Measurements from ENCODE around the gene PPFIA2.

The PPFIA2 gene

DNA sequence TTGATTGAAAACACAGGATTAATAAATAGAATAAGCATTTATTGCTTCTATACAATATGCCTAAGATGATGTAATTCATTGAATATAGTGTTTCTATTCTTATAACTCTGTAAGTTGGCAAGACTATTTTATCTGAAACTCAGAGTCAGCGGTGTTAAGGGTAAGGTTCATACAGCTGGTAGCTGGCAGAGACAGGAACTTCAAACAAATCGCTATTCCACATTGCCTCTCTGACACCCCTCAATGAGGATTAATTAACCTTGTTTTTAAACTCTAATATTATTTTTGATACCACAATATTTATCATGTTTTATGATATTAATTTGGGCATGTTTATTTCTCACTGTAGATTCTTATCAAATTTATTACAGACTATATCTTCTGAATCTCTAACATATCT, 357.9 kb downstream of the PPFIA2 start:
- 60% methylated on average over 1 of the region's 2 CpGs for WGBS
- no peak overlapping the region for H3K4ac ChIP-seq (ENCODE audit: low read depth in 1 of 2, low read length in 2 of 2)
- H3K14ac ChIP-seq (ENCODE audit: low read length in 2 of 2), result no peak overlapping the region
- no peak overlapping the region for H3K4me3 ChIP-seq (ENCODE audit: insufficient read depth in 1 of 2, low read depth in 1 of 2, low read length in 2 of 2)
- no peak overlapping the region for H2AFZ ChIP-seq (ENCODE audit: low read depth, low read length)
- H4K91ac ChIP-seq (ENCODE audit: low read length), result no peak overlapping the region
- no peak overlapping the region for H2BK12ac ChIP-seq (ENCODE audit: low read length in 2 of 2)
- H3K27me3 ChIP-seq (ENCODE audit: control insufficient read depth in 1 of 2, insufficient read depth in 1 of 2, low read length in 2 of 2), result no peaks in the 10 kb centered on the region
- no peak overlapping the region for H3K27ac ChIP-seq (ENCODE audit: low read length, poor library complexity, severe bottlenecking)
- H2AK5ac ChIP-seq (ENCODE audit: low read length, severe bottlenecking), result no peak overlapping the region
- no peak overlapping the region for H3K9ac ChIP-seq (ENCODE audit: low read length)
- H2BK120ac ChIP-seq (ENCODE audit: low read depth, low read length), result no peak overlapping the region
- H3K9me3 ChIP-seq (ENCODE audit: control insufficient read depth, low read length), result no peaks in the 10 kb centered on the region
- no peak for DNase-seq
- H2BK5ac ChIP-seq (ENCODE audit: low read depth, low read length, poor library complexity, severe bottlenecking), result no peak overlapping the region
- H4K8ac ChIP-seq (ENCODE audit: low read length), result no peak overlapping the region
- H2BK15ac ChIP-seq (ENCODE audit: low read depth, poor library complexity, severe bottlenecking), result no peak overlapping the region
- H3K23ac ChIP-seq (ENCODE audit: low read length in 2 of 2), result no peak overlapping the region
- no peak overlapping the region for H3K18ac ChIP-seq (ENCODE audit: low read depth in 1 of 2, low read length in 2 of 2)
- H3K4me1 ChIP-seq (ENCODE audit: control insufficient read depth, insufficient read depth, low read depth, low read length), result no peaks in the 10 kb centered on the region
- no peaks in the 10 kb centered on the region for H3K79me1 ChIP-seq (replicated peaks; ENCODE audit: low read length, poor library complexity, severe bottlenecking)
- no peak overlapping the region for H3K4me2 ChIP-seq (ENCODE audit: low read length, poor library complexity, severe bottlenecking)
- no peaks in the 10 kb centered on the region for H3K36me3 ChIP-seq (ENCODE audit: control insufficient read depth in 1 of 2, insufficient read depth in 2 of 2, low read depth in 1 of 2, low read length in 2 of 2)

DNA sequence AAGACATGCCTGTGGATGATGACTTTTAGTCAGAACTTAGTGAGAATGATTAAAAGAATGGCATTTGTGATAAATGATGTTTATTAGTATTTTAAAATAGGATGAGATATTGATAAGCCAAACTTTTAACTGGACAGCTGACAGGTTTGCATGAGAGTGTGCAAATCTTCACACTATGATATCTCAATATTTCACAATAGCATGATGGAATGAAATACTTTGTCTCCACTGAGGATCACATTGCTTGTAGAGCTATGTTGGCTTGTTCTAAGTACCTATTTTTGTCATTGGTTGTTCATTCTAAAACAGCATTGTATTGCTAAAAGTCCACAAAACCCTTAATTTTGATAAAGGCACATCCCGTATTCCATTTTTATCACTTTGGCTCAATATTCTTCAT, 359.1 kb downstream of the PPFIA2 start:
- H3K9ac ChIP-seq (ENCODE audit: low read length), result no peak overlapping the region
- H3K18ac ChIP-seq (ENCODE audit: low read depth in 1 of 2, low read length in 2 of 2), result no peak overlapping the region
- no peaks in the 10 kb centered on the region for H3K9me3 ChIP-seq (ENCODE audit: control insufficient read depth, low read length)
- DNase-seq, result no peak
- H3K27me3 ChIP-seq (ENCODE audit: control insufficient read depth in 1 of 2, insufficient read depth in 1 of 2, low read length in 2 of 2), result no peaks in the 10 kb centered on the region
- H3K14ac ChIP-seq (ENCODE audit: low read length in 2 of 2), result no peak overlapping the region
- no peaks in the 10 kb centered on the region for H3K4me1 ChIP-seq (ENCODE audit: control insufficient read depth, insufficient read depth, low read depth, low read length)
- no peak overlapping the region for H2AFZ ChIP-seq (ENCODE audit: low read depth, low read length)
- H4K8ac ChIP-seq (ENCODE audit: low read length), result no peak overlapping the region
- no peak overlapping the region for H3K4ac ChIP-seq (ENCODE audit: low read depth in 1 of 2, low read length in 2 of 2)
- H3K4me3 ChIP-seq (ENCODE audit: insufficient read depth in 1 of 2, low read depth in 1 of 2, low read length in 2 of 2), result no peak overlapping the region
- WGBS, result no CpG with 5 or more reads among the region's 1 CpG
- H3K4me2 ChIP-seq (ENCODE audit: low read length, poor library complexity, severe bottlenecking), result no peak overlapping the region
- no peak overlapping the region for H4K91ac ChIP-seq (ENCODE audit: low read length)
- no peaks in the 10 kb centered on the region for H3K79me1 ChIP-seq (replicated peaks; ENCODE audit: low read length, poor library complexity, severe bottlenecking)
- no peak overlapping the region for H3K23ac ChIP-seq (ENCODE audit: low read length in 2 of 2)
- no peak overlapping the region for H2BK120ac ChIP-seq (ENCODE audit: low read depth, low read length)
- H3K36me3 ChIP-seq (ENCODE audit: control insufficient read depth in 1 of 2, insufficient read depth in 2 of 2, low read depth in 1 of 2, low read length in 2 of 2), result no peaks in the 10 kb centered on the region
- H3K27ac ChIP-seq (ENCODE audit: low read length, poor library complexity, severe bottlenecking), result no peak overlapping the region
- H2BK5ac ChIP-seq (ENCODE audit: low read depth, low read length, poor library complexity, severe bottlenecking), result no peak overlapping the region
- no peak overlapping the region for H2BK15ac ChIP-seq (ENCODE audit: low read depth, poor library complexity, severe bottlenecking)
- no peak overlapping the region for H2BK12ac ChIP-seq (ENCODE audit: low read length in 2 of 2)
- no peak overlapping the region for H2AK5ac ChIP-seq (ENCODE audit: low read length, severe bottlenecking)

DNA sequence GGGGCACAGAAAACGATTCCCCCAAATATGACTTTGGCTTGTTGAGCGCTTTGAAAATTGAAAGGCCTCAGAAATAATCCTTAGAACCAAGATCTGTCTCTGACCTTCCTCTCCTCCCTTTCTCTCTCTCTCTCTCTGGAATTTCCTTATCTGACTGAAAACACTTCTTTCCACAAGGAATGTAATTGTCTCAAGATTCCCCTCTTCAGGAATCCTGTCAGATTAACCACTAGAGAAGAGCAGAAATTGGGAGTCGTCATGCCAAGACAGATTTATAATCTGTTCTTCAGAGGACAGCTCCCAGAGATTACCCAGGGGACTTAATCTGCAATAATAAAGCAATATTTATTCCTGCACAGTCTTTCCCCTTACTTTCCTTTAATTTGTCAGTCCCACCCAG, 363.7 kb downstream of the PPFIA2 start:
- Histone ChIP-seq H3K9ac (ENCODE audit: low read length) (no peak overlapping the region), H4K91ac (ENCODE audit: low read length) (no peak overlapping the region), H3K36me3 (ENCODE audit: control insufficient read depth in 1 of 2, insufficient read depth in 2 of 2, low read depth in 1 of 2, low read length in 2 of 2) (no peaks in the 10 kb centered on the region), H3K27me3 (ENCODE audit: control insufficient read depth in 1 of 2, insufficient read depth in 1 of 2, low read length in 2 of 2) (no peaks in the 10 kb centered on the region), H3K4me1 (ENCODE audit: control insufficient read depth, insufficient read depth, low read depth, low read length) (no peaks in the 10 kb centered on the region), H3K4ac (ENCODE audit: low read depth in 1 of 2, low read length in 2 of 2) (no peak overlapping the region), H2BK15ac (ENCODE audit: low read depth, poor library complexity, severe bottlenecking) (no peak overlapping the region), H2BK12ac (ENCODE audit: low read length in 2 of 2) (no peak overlapping the region), H3K9me3 (ENCODE audit: control insufficient read depth, low read length) (no peaks in the 10 kb centered on the region), H2BK120ac (ENCODE audit: low read depth, low read length) (no peak overlapping the region), H3K14ac (ENCODE audit: low read length in 2 of 2) (no peak overlapping the region), H4K8ac (ENCODE audit: low read length) (no peak overlapping the region), H3K4me3 (ENCODE audit: insufficient read depth in 1 of 2, low read depth in 1 of 2, low read length in 2 of 2) (no peak overlapping the region), H3K23ac (ENCODE audit: low read length in 2 of 2) (no peak overlapping the region), H2AFZ (ENCODE audit: low read depth, low read length) (no peak overlapping the region), H2BK5ac (ENCODE audit: low read depth, low read length, poor library complexity, severe bottlenecking) (no peak overlapping the region), H3K4me2 (ENCODE audit: low read length, poor library complexity, severe bottlenecking) (no peak overlapping the region), H3K18ac (ENCODE audit: low read depth in 1 of 2, low read length in 2 of 2) (no peak overlapping the region), H2AK5ac (ENCODE audit: low read length, severe bottlenecking) (no peak overlapping the region), H3K27ac (ENCODE audit: low read length, poor library complexity, severe bottlenecking) (no peak overlapping the region), H3K79me1 (replicated peaks; ENCODE audit: low read length, poor library complexity, severe bottlenecking) (no peaks in the 10 kb centered on the region)
- WGBS, result 71% methylated on average over 3 of the region's 3 CpGs
- no peak for DNase-seq

DNA sequence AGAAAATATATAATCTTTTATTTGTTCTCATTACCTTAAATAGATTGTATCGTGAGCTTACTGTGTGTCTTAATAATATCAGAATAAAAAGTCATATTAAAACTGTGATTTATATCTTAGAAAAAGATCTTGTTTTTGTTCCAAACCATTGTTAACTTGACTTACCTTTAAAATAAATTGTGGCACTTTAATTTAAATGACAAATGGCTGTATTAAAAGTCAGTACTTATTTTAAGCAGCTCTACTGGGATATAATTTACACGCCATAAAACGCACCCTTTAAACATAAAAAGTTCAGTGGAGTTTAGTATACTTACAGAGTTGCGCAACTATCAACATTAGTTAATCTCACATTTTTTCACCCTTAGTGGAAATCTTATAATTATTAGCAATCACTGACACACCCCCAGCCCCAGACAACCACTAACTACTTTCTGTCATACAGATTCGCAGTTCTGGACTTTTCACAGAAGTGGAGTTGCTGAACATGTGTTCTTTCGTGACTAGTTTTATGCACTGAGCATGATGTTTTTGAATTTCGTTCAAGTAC, 369.5 kb downstream of the PPFIA2 start:
- DNase-seq, result no peak
- no peaks in the 10 kb centered on the region for H3K79me1 ChIP-seq (replicated peaks; ENCODE audit: low read length, poor library complexity, severe bottlenecking)
- no peaks in the 10 kb centered on the region for H3K4me1 ChIP-seq (ENCODE audit: control insufficient read depth, insufficient read depth, low read depth, low read length)
- no peak overlapping the region for H3K23ac ChIP-seq (ENCODE audit: low read length in 2 of 2)
- no peak overlapping the region for H3K27ac ChIP-seq (ENCODE audit: low read length, poor library complexity, severe bottlenecking)
- H4K91ac ChIP-seq (ENCODE audit: low read length), result no peak overlapping the region
- no peak overlapping the region for H2AFZ ChIP-seq (ENCODE audit: low read depth, low read length)
- H3K4ac ChIP-seq (ENCODE audit: low read depth in 1 of 2, low read length in 2 of 2), result no peak overlapping the region
- no peak overlapping the region for H2BK12ac ChIP-seq (ENCODE audit: low read length in 2 of 2)
- H4K8ac ChIP-seq (ENCODE audit: low read length), result no peak overlapping the region
- H3K9ac ChIP-seq (ENCODE audit: low read length), result no peak overlapping the region
- H3K4me3 ChIP-seq (ENCODE audit: insufficient read depth in 1 of 2, low read depth in 1 of 2, low read length in 2 of 2), result no peak overlapping the region
- H3K18ac ChIP-seq (ENCODE audit: low read depth in 1 of 2, low read length in 2 of 2), result no peak overlapping the region
- no peak overlapping the region for H2BK5ac ChIP-seq (ENCODE audit: low read depth, low read length, poor library complexity, severe bottlenecking)
- H2BK120ac ChIP-seq (ENCODE audit: low read depth, low read length), result no peak overlapping the region
- no peaks in the 10 kb centered on the region for H3K36me3 ChIP-seq (ENCODE audit: control insufficient read depth in 1 of 2, insufficient read depth in 2 of 2, low read depth in 1 of 2, low read length in 2 of 2)
- no peaks in the 10 kb centered on the region for H3K9me3 ChIP-seq (ENCODE audit: control insufficient read depth, low read length)
- no peak overlapping the region for H3K14ac ChIP-seq (ENCODE audit: low read length in 2 of 2)
- H3K27me3 ChIP-seq (ENCODE audit: control insufficient read depth in 1 of 2, insufficient read depth in 1 of 2, low read length in 2 of 2), result no peaks in the 10 kb centered on the region
- WGBS, result 97% methylated on average over 4 of the region's 7 CpGs
- H2BK15ac ChIP-seq (ENCODE audit: low read depth, poor library complexity, severe bottlenecking), result no peak overlapping the region
- H3K4me2 ChIP-seq (ENCODE audit: low read length, poor library complexity, severe bottlenecking), result no peak overlapping the region
- no peak overlapping the region for H2AK5ac ChIP-seq (ENCODE audit: low read length, severe bottlenecking)
